HEK293 (cell line): ENCODE data around the gene GALNS.

Experiments
- HOXC10 ChIP-seq: sonication (generic); formaldehyde crosslinking; IDR thresholded peaks from 2 replicates; pipeline ENCODE4 v1.8.1; 2023; ENCODE audit warnings: mild to moderate bottlenecking, missing genetic modification reagents
- KLF1 ChIP-seq: fragments of 450-650 bp; formaldehyde crosslinking; IDR thresholded peaks from 2 replicates; pipeline ENCODE4 v1.5.1; 2016; ENCODE audit warnings: missing biosample characterization, missing genetic modification characterization
- KLF16 ChIP-seq: fragments of 450-650 bp; formaldehyde crosslinking; IDR thresholded peaks from 2 replicates; pipeline ENCODE4 v1.5.1; 2017; ENCODE audit warnings: missing biosample characterization, missing genetic modification characterization
- SCRT2 ChIP-seq: fragments of 450-650 bp; formaldehyde crosslinking; IDR thresholded peaks from 2 replicates; pipeline ENCODE4 v1.5.1; 2016; ENCODE audit warnings: missing biosample characterization, missing genetic modification characterization
- SP3 ChIP-seq: fragments of 450-650 bp; formaldehyde crosslinking; IDR thresholded peaks from 2 replicates; pipeline ENCODE4 v1.5.1; 2016; ENCODE audit warnings: missing biosample characterization, missing genetic modification characterization
- ZBTB8A ChIP-seq: fragments of 450-650 bp; formaldehyde crosslinking; IDR thresholded peaks from 2 replicates; pipeline ENCODE4 v1.5.1; 2016; ENCODE audit warnings: missing biosample characterization, missing genetic modification characterization
- ZNF169 ChIP-seq: fragments of 450-650 bp; formaldehyde crosslinking; IDR thresholded peaks from 2 replicates; pipeline ENCODE4 v1.5.1; 2016; ENCODE audit warnings: missing biosample characterization, missing genetic modification characterization
- ZNF184 ChIP-seq: fragments of 450-650 bp; IDR thresholded peaks from 2 replicates; pipeline ENCODE4 v1.5.1; 2018; ENCODE audit warnings: missing biosample characterization, mild to moderate bottlenecking, missing genetic modification characterization
- ZNF311 ChIP-seq: fragments of 450-650 bp; formaldehyde crosslinking; IDR thresholded peaks from 2 replicates; pipeline ENCODE4 v1.5.1; 2017; ENCODE audit warnings: missing biosample characterization, missing genetic modification characterization, borderline replicate concordance
- ZNF324 ChIP-seq: fragments of 450-650 bp; formaldehyde crosslinking; IDR thresholded peaks from 2 replicates; pipeline ENCODE4 v1.5.1; 2016; ENCODE audit warnings: missing biosample characterization, missing genetic modification characterization
- ZNF335 ChIP-seq: fragments of 450-650 bp; formaldehyde crosslinking; conservative IDR thresholded peaks from 2 replicates; pipeline ENCODE4 v1.5.1; 2016; ENCODE audit warnings: missing biosample characterization, missing genetic modification characterization
- ZNF529 ChIP-seq: fragments of 450-650 bp; formaldehyde crosslinking; IDR thresholded peaks from 2 replicates; pipeline ENCODE4 v1.5.1; 2017; ENCODE audit warnings: missing genetic modification characterization, missing biosample characterization; ENCODE audit not compliant: insufficient replicate concordance
- ZNF600 ChIP-seq: fragments of 450-650 bp; formaldehyde crosslinking; IDR thresholded peaks from 2 replicates; pipeline ENCODE4 v1.5.1; 2016; ENCODE audit warnings: missing biosample characterization, missing genetic modification characterization
- ZNF624 ChIP-seq: fragments of 450-650 bp; formaldehyde crosslinking; IDR thresholded peaks from 2 replicates; pipeline ENCODE4 v1.5.1; 2017; ENCODE audit warnings: missing biosample characterization, missing genetic modification characterization
- TF ChIP-seq, protein P1 (sequence below): fragments of 450-650 bp; formaldehyde crosslinking; IDR thresholded peaks from 2 replicates; pipeline ENCODE4 v1.5.1; 2016; ENCODE audit warnings: missing biosample characterization, missing genetic modification characterization
- TF ChIP-seq, protein P2 (sequence below): fragments of 450-650 bp; formaldehyde crosslinking; IDR thresholded peaks from 2 replicates; pipeline ENCODE4 v1.5.1; 2016; ENCODE audit warnings: missing biosample characterization, missing genetic modification characterization
- TF ChIP-seq, protein P3 (sequence below): fragments of 450-650 bp; formaldehyde crosslinking; IDR thresholded peaks from 2 replicates; pipeline ENCODE4 v1.5.1; 2017; ENCODE audit warnings: missing biosample characterization, missing genetic modification characterization
- TF ChIP-seq, protein P4 (sequence below): fragments of 450-650 bp; IDR thresholded peaks from 2 replicates; pipeline ENCODE4 v1.5.1; 2018; ENCODE audit warnings: missing biosample characterization, mild to moderate bottlenecking, missing genetic modification characterization
- TF ChIP-seq, protein P5 (sequence below): fragments of 450-650 bp; formaldehyde crosslinking; IDR thresholded peaks from 2 replicates; pipeline ENCODE4 v1.5.1; 2016; ENCODE audit warnings: missing biosample characterization, missing genetic modification characterization, borderline replicate concordance
- TF ChIP-seq, protein P6 (sequence below): fragments of 450-650 bp; formaldehyde crosslinking; conservative IDR thresholded peaks from 2 replicates; pipeline ENCODE4 v1.5.1; 2016; ENCODE audit warnings: low read depth, missing biosample characterization, missing genetic modification characterization

The GALNS gene

DNA sequence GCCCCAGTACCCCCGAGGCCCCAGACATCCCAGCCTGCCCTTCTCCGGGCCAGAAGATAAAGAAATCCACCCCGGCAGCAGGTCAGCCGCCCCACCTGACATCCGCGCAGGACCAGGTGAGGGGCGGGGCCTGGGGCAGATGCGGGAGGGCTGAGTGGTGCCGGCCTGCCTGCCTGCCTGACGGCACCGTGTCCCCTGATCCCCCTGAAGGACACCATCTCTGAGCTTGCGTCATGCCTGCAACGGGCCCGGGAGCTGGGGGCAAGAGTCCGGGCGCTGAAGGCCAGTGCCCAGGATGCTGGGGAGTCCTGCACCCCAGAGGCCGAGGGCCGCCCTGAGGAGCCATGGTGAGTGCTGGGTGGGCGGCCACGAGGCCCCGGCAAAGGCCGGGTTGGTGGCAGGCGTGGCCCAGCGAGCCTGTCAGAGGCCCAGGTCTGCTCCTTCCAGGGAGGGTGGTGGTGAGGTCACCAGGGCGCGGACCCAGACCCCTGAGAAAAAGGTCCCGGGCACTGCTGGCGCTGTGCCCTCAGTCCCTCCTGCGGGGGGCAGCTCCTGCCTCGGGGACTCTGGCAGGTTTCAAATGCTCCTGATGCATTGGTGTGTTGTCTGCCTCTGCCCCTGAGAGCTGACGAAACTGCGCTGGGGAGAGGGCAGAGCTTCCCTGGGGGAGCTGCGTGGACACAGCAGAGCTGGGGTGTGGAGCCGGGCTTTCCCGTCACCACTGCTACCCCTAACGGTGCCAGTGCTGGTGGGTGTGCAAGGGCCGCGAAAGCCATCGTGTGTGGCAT lies 52.0 kb downstream of the GALNS start (continued):
- TF ChIP-seq ZNF169 (tag by site-specific recombination) (no peak), KLF1 (tag by site-specific recombination) (peak; percentile 44; the same call in 1 of the 2 replicates), SP3 (peak; percentile 43; the same call in 1 of the 2 replicates), ZNF600 (tag by site-specific recombination) (no peak), ZNF184 (tag by site-specific recombination) (no peak), SCRT2 (tag by site-specific recombination) (no peak), ZNF311 (tag by site-specific recombination) (no peak), ZNF324 (tag by site-specific recombination) (no peak), ZBTB8A (tag by site-specific recombination) (peak; percentile 32; the same call in 1 of the 2 replicates), HOXC10 (CRISPR knock-in tag) (no peak), KLF16 (tag by site-specific recombination) (no peak), ZNF335 (tag by site-specific recombination) (peak; percentile 99), ZNF529 (tag by site-specific recombination) (no peak), ZNF624 (no peak)
- TF ChIP-seq, protein P1, sequence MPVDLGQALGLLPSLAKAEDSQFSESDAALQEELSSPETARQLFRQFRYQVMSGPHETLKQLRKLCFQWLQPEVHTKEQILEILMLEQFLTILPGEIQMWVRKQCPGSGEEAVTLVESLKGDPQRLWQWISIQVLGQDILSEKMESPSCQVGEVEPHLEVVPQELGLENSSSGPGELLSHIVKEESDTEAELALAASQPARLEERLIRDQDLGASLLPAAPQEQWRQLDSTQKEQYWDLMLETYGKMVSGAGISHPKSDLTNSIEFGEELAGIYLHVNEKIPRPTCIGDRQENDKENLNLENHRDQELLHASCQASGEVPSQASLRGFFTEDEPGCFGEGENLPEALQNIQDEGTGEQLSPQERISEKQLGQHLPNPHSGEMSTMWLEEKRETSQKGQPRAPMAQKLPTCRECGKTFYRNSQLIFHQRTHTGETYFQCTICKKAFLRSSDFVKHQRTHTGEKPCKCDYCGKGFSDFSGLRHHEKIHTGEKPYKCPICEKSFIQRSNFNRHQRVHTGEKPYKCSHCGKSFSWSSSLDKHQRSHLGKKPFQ (tag by site-specific recombination), result no peak
- TF ChIP-seq, protein P2, sequence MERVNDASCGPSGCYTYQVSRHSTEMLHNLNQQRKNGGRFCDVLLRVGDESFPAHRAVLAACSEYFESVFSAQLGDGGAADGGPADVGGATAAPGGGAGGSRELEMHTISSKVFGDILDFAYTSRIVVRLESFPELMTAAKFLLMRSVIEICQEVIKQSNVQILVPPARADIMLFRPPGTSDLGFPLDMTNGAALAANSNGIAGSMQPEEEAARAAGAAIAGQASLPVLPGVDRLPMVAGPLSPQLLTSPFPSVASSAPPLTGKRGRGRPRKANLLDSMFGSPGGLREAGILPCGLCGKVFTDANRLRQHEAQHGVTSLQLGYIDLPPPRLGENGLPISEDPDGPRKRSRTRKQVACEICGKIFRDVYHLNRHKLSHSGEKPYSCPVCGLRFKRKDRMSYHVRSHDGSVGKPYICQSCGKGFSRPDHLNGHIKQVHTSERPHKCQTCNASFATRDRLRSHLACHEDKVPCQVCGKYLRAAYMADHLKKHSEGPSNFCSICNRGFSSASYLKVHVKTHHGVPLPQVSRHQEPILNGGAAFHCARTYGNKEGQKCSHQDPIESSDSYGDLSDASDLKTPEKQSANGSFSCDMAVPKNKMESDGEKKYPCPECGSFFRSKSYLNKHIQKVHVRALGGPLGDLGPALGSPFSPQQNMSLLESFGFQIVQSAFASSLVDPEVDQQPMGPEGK, result 0 out of 2 replicates have a peak, but pooled peaks have one; percentile 31
- TF ChIP-seq, protein P3, sequence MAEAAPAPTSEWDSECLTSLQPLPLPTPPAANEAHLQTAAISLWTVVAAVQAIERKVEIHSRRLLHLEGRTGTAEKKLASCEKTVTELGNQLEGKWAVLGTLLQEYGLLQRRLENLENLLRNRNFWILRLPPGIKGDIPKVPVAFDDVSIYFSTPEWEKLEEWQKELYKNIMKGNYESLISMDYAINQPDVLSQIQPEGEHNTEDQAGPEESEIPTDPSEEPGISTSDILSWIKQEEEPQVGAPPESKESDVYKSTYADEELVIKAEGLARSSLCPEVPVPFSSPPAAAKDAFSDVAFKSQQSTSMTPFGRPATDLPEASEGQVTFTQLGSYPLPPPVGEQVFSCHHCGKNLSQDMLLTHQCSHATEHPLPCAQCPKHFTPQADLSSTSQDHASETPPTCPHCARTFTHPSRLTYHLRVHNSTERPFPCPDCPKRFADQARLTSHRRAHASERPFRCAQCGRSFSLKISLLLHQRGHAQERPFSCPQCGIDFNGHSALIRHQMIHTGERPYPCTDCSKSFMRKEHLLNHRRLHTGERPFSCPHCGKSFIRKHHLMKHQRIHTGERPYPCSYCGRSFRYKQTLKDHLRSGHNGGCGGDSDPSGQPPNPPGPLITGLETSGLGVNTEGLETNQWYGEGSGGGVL (tag by site-specific recombination), result no peak
- TF ChIP-seq, protein P4, sequence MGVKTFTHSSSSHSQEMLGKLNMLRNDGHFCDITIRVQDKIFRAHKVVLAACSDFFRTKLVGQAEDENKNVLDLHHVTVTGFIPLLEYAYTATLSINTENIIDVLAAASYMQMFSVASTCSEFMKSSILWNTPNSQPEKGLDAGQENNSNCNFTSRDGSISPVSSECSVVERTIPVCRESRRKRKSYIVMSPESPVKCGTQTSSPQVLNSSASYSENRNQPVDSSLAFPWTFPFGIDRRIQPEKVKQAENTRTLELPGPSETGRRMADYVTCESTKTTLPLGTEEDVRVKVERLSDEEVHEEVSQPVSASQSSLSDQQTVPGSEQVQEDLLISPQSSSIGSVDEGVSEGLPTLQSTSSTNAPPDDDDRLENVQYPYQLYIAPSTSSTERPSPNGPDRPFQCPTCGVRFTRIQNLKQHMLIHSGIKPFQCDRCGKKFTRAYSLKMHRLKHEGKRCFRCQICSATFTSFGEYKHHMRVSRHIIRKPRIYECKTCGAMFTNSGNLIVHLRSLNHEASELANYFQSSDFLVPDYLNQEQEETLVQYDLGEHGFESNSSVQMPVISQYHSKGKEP (tag by site-specific recombination), result no peak
- TF ChIP-seq, protein P5, sequence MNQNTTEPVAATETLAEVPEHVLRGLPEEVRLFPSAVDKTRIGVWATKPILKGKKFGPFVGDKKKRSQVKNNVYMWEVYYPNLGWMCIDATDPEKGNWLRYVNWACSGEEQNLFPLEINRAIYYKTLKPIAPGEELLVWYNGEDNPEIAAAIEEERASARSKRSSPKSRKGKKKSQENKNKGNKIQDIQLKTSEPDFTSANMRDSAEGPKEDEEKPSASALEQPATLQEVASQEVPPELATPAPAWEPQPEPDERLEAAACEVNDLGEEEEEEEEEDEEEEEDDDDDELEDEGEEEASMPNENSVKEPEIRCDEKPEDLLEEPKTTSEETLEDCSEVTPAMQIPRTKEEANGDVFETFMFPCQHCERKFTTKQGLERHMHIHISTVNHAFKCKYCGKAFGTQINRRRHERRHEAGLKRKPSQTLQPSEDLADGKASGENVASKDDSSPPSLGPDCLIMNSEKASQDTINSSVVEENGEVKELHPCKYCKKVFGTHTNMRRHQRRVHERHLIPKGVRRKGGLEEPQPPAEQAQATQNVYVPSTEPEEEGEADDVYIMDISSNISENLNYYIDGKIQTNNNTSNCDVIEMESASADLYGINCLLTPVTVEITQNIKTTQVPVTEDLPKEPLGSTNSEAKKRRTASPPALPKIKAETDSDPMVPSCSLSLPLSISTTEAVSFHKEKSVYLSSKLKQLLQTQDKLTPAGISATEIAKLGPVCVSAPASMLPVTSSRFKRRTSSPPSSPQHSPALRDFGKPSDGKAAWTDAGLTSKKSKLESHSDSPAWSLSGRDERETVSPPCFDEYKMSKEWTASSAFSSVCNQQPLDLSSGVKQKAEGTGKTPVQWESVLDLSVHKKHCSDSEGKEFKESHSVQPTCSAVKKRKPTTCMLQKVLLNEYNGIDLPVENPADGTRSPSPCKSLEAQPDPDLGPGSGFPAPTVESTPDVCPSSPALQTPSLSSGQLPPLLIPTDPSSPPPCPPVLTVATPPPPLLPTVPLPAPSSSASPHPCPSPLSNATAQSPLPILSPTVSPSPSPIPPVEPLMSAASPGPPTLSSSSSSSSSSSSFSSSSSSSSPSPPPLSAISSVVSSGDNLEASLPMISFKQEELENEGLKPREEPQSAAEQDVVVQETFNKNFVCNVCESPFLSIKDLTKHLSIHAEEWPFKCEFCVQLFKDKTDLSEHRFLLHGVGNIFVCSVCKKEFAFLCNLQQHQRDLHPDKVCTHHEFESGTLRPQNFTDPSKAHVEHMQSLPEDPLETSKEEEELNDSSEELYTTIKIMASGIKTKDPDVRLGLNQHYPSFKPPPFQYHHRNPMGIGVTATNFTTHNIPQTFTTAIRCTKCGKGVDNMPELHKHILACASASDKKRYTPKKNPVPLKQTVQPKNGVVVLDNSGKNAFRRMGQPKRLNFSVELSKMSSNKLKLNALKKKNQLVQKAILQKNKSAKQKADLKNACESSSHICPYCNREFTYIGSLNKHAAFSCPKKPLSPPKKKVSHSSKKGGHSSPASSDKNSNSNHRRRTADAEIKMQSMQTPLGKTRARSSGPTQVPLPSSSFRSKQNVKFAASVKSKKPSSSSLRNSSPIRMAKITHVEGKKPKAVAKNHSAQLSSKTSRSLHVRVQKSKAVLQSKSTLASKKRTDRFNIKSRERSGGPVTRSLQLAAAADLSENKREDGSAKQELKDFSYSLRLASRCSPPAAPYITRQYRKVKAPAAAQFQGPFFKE (tag by site-specific recombination), result no peak
- TF ChIP-seq, protein P6, sequence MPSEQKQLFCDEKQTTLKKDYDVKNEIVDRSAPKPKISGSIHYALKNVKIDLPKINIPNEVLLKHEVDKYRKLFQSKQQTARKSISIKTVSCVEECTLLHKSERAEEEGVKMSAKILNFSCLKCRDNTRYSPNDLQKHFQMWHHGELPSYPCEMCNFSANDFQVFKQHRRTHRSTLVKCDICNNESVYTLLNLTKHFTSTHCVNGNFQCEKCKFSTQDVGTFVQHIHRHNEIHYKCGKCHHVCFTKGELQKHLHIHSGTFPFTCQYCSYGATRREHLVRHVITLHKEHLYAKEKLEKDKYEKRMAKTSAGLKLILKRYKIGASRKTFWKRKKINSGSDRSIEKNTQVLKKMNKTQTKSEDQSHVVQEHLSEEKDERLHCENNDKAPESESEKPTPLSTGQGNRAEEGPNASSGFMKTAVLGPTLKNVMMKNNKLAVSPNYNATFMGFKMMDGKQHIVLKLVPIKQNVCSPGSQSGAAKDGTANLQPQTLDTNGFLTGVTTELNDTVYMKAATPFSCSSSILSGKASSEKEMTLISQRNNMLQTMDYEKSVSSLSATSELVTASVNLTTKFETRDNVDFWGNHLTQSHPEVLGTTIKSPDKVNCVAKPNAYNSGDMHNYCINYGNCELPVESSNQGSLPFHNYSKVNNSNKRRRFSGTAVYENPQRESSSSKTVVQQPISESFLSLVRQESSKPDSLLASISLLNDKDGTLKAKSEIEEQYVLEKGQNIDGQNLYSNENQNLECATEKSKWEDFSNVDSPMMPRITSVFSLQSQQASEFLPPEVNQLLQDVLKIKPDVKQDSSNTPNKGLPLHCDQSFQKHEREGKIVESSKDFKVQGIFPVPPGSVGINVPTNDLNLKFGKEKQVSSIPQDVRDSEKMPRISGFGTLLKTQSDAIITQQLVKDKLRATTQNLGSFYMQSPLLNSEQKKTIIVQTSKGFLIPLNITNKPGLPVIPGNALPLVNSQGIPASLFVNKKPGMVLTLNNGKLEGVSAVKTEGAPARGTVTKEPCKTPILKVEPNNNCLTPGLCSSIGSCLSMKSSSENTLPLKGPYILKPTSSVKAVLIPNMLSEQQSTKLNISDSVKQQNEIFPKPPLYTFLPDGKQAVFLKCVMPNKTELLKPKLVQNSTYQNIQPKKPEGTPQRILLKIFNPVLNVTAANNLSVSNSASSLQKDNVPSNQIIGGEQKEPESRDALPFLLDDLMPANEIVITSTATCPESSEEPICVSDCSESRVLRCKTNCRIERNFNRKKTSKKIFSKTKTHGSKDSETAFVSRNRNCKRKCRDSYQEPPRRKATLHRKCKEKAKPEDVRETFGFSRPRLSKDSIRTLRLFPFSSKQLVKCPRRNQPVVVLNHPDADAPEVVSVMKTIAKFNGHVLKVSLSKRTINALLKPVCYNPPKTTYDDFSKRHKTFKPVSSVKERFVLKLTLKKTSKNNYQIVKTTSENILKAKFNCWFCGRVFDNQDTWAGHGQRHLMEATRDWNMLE (tag by site-specific recombination), result no peak
